HFF-Myc (cell line): ENCODE results near the gene PPARGC1A.

ENCODE experiments used
- DNase-seq: peaks from one replicate; pipeline ENCODE4 v3.0.0-alpha.2; 2011; ENCODE audit warnings: low read depth; ENCODE audit errors: extremely low read depth
- H3K4me3 ChIP-seq: replicated peaks from 2 replicates; pipeline ENCODE4 v1.5.1; 2011; ENCODE audit warnings: low read depth, mild to moderate bottlenecking, control low read depth, low read length
- TF ChIP-seq, protein P1 (sequence below): IDR thresholded peaks from 2 replicates; pipeline ENCODE4 v1.5.1; 2012; ENCODE audit warnings: mild to moderate bottlenecking, low read depth, low read length, control low read depth; ENCODE audit errors: missing control alignments

Gene PPARGC1A

DNA sequence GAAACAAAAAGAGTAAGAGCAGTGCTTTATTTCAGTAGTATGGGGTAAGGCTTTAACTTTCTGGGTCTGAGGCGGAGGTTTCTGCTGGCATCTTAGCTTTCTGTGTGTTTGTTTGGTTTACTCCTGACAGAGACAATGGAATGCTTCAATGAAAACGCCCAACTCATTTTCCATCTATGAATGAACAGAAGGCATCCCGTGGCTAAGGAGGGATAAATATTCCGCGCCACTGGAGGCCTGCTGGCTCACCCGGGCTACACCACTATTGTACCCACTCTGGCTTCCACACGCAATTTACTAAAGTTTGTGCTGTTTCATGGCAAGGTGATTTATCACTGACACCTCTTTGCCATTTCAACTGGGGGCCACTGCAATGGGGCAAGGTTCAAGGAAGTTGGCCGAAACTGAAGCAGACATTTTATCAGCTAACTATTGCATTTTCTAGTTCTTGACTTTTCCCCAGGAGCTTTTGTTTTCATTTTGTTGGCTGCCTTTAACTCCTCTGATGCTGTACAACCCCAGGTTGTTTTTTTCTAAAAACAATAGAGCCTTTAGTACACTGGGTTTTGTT is 32.8 kb upstream of the PPARGC1A start:
- TF ChIP-seq, protein P1, sequence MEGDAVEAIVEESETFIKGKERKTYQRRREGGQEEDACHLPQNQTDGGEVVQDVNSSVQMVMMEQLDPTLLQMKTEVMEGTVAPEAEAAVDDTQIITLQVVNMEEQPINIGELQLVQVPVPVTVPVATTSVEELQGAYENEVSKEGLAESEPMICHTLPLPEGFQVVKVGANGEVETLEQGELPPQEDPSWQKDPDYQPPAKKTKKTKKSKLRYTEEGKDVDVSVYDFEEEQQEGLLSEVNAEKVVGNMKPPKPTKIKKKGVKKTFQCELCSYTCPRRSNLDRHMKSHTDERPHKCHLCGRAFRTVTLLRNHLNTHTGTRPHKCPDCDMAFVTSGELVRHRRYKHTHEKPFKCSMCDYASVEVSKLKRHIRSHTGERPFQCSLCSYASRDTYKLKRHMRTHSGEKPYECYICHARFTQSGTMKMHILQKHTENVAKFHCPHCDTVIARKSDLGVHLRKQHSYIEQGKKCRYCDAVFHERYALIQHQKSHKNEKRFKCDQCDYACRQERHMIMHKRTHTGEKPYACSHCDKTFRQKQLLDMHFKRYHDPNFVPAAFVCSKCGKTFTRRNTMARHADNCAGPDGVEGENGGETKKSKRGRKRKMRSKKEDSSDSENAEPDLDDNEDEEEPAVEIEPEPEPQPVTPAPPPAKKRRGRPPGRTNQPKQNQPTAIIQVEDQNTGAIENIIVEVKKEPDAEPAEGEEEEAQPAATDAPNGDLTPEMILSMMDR, result no peak
- no peak overlapping the region for H3K4me3 ChIP-seq
- no peak for DNase-seq

DNA sequence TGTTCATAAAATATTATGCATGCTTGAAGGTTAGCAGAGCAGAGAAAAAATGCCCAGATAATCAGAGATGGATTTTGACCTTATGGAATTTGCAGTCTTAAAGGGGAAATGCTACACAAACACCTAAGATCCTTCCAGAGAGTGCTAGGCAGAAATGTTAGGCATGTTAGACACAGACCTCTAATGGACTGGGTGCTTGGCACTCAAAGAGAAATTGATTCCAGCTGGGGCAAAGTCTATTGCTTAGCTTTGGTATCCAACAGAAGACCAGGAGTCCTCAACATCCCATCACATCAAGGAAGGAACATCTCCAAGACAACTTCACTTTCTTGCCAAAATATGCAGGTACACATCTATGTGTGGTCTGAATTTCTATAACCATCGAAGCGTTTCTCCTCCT is 32.2 kb upstream of the PPARGC1A start:
- TF ChIP-seq, protein P1, result no peak
- H3K4me3 ChIP-seq, result no peak overlapping the region
- DNase-seq, result no peak

DNA sequence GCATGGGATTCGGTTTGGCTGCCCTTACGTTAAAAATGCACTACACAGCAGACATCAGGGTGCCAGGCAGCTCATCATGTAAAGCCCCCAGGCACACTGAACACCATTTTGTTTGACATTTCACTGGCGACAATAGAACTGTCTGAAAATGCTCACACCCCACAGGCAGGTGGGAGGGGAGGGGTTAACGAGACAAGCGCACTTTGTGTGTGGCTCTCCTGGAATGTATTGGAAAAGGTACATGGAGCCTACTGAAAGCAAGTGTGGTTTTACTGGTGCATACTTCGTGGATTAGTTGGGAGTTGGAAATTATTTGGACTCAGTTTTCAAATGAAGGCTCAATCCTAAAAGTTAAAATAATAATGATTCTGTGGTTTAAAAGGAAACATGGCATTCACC is 31.6 kb upstream of the PPARGC1A start:
- DNase-seq, result no peak
- TF ChIP-seq, protein P1, result no peak
- H3K4me3 ChIP-seq, result no peak overlapping the region

DNA sequence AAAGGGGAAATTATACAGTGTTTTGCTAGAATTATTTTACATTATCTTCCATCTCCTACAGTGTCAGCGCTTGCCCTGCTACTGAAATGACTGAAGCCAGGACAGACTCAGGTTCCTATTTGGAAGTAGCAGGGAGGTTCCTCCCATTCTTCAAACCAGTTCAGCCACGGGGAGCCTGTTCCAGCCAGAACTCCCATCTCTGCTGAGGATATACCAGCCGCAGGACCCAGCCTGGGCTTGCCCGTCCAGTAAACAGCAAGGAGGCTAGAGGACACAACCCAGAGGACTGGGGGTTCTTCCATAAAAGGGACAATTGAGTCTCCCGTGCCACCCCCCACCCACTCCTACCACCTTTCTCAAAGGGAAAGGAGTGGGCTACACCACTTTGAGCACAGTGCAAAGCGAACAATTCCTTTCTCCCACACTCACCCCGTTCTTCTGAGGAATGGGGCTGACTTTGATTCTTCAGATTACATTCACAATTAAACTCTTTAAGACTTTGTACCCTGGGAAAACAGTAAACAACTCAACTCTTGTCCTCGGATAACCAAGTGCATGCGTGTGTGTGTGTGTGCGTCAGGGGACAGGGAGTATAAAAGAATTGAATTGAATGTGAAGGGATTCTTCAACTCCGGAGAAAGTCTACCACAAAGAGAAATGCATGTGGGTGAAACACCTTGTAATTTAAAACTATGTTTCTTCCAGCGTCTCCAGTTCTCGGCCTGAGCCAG is 31.0 kb upstream of the PPARGC1A start:
- TF ChIP-seq, protein P1, result no peak
- H3K4me3 ChIP-seq, result no peak overlapping the region
- DNase-seq, result no peak

DNA sequence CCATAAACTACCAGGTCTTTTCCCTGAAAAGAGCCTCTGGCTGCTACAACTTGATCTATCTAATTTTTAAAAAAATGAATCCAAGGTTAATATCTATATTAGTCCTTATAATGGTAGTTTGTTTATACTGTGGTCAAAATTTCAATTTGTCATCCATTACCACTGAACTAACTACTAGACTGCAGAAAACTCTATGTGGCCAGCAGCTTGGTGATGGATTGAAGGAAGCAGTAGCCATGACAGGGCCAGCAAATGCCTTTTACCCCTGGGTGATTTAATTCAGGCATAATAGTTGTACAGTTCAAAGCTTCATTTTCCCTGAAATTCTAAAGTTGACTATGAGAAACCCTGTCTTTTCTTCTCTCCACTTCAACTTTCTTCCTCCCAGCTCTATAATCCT is 30.4 kb upstream of the PPARGC1A start:
- DNase-seq, result no peak
- no peak overlapping the region for H3K4me3 ChIP-seq
- TF ChIP-seq, protein P1, result no peak

DNA sequence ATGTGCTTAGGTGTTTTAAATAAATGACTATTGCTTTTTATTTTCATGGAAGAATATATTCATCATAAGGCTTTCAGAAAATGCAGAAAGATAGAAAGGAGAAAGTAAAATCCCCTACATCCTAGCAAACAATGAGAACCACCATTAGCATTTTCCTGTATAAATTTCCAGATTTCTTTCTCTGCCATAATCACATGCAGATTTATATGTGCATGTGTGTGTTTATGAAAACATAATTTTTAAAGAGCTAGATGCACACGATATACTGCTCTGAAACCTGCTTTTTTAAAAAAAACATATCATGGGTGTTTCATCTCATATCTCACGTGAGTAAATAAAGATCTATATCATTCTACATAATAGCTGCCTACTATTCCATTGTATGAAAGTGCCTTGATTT is 26.4 kb upstream of the PPARGC1A start:
- TF ChIP-seq, protein P1, result no peak
- DNase-seq, result no peak

More for the DNA sequence above, 26.4 kb upstream of the PPARGC1A start:
- no peak overlapping the region for H3K4me3 ChIP-seq
